SK-N-DZ (cell line): ENCODE data around the gene PAFAH1B1.
"Not testable (repeated sequence)": the region's sequence is repeated elsewhere in the genome, so short reads cannot be mapped to it uniquely, and the experiment has no call there.

Source experiments
- DNase-seq: peaks from one replicate; pipeline ENCODE4 v3.0.0-alpha.2; 2015; ENCODE audit warnings: low spot score

Gene PAFAH1B1

DNA sequence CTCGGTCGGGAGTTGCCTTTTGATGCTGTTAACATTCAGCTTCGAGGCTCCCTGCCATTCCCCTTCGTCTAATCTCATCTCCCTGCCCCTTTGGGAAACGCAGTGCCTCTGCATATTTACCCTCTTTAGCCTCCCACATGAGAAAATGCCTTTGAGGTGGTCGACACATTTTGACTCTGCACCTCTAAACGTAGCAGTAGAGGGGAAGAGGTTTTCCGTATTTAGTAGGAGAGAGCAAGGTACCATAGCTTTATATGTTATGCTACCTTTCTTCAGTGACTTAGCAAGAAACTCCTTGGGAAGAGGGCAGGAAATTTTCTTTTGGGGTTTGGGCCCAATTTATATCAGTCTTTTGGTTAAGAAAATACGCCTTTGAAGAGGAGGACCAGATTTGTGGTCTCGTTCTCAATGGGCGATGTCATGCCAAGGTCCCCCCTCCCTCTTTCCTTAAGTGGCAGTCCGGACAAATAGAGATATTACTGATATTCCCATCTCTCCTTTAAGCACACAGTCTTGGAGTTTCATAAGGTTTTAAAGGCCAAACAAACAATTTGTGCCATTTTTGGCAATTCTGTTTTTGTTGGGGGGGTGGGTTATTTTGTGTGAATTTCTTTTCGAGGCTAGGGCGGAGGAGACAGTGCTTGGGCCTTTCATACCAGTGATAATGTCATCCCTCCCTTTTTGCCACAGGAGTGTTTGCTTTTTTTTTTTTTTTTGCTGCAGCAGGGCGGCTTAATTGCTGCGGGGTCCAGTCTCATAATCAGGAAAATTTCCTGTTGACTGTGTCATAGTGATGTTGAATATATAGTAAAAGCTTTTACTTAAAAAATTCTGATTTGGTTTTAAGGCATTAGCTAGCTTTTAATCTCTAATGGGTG, 1.5 kb downstream of the PAFAH1B1 start:
- peak; percentile 33 for DNase-seq

DNA sequence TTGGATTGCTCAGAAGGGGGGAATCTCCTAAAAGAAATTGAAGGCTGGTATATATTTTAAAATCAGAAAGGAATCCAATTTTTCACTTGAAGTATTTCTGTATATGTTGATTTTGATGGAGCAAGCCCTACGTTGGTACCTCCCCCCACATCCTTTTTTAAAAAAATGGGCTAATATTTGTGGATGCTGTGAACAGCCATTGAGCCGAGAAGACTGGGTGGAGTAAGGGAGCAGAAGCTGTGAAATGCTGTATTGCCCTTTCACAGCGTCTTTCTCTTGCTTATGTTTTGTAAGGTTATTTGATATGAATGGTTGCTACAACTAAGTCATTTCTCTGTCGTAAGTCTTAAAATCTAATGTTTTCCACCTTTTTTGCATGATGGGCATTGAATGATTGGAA, 2.3 kb downstream of the PAFAH1B1 start:
- no peak for DNase-seq

DNA sequence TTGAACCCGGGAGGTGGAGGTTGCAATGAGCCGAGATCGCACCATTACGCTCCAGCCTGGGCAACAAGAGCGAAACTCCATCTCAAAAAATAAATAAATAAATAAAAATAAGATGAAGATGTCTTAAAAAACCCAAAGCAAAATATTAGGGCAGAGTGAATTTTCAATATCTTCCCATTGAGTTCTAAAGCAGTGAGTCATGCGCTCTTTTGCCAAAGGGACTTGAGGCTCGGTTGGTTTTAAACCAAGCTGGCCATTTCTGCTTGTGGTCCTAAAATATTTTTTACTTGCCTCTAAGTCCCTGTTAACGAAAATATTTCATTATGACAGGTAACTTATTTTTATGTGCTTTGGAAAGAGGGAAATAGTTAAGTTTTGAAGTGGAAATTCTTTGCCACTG, 4.7 kb downstream of the PAFAH1B1 start:
- DNase-seq: no peak

DNA sequence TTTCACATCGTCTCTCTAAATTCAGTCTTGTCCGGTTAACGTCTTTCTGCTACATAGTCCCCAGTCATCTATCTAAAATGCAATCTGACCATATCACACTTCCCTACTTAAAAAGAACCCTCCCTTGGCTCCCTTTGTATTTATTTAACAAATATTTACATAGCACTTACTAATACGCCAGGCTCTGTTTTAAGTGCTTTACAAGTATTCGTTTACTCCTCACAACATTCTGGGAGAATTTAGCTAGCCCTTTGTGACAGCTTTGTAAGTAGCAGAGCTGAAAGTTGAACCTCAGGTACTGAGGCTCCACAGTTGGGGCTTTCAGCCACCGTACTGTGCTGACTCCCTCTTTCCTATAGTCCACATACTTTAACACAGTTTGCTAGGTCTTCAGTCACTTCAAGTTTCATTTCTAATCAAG, 9.2 kb downstream of the PAFAH1B1 start:
- no peak for DNase-seq

DNA sequence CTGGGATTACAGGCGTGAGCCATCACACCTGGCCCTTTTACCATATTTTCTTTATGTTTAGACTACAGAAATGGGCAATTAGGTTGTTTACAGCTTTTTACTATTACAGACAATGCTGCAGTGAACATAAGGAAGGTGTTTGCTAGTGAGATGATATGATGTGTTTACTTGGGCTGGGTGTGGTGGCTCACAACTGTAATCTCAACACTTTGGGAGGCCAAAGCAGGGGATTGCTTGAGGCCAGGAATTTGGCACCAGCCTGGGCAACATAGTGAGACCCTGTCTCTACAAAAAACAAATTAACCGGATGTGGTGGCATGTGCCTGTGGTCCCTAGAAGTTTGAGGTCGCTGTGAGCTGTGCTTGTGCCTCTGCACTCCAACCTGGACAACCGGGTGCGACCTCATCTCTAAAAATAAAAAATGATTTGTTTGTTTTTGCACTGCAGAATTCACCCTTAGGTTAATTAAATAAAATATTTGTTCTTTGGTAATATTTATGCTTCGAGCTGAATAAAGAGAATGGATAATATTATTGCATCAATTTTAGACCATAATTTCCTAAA, 15.0 kb downstream of the PAFAH1B1 start:
- DNase-seq: no peak

DNA sequence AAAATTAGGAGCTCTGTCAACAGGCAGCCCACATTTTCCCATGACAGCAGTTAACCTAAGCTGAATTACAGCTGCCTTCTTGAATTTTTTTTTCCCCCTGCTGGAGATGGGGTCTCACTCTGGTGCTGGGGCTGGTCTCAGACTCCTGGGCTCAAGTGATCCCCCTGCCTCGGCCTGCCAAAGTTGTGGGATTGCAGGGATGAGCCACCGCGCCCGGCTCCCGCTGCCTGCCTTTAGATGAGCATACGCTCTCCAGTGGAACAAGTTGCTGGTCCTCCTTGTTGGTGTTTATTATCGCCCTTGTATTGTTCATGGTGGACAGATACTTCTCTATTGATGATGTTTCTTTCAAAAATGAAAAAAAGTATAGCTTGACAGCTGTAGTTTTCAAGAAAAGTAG, 15.6 kb downstream of the PAFAH1B1 start:
- no peak for DNase-seq

DNA sequence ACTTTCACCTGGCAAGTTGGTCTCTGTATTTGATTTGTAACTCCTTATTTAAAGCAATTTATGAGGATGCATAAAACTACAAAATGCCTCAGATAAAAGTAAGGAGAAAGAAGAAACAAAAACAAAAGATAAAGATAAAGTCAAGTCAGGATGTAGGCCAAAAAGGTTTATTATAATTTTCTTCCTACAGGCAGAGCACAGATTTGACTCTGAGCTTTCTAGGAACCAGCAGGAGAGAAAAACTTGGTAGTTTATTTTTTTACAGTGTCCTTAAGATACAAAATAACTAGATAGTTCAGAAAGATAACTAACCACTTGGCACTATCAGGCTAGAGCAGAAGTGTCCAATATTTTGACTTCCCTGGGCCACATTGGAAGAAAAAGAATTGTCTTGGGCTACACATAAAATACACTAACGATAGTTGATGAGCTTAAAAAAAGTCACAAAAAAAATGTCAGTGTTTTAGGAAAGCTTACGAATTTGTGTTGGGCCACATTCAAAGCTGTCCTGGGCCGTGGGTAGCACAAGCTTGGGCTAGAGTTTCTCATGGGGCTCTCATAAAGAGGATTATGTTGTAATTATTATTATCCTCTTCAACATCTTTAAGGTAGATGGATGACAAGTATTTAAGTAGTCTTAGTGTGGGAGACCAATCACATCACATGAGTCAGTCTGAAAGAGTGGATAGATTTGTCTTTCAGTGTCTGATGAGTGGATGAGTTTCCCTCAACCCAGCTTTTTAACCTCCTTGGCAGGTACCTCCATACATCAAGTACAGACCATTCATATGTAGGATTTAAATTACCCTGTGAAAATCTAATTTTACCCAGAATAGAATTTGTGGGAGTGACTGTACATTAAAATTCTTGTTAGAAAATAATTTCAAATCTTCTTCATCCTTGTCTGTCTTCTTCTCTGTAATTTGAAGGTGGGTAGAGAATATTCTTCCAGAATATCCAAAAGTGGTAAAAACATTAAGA, 17.0 kb downstream of the PAFAH1B1 start:
- DNase-seq: no peak

DNA sequence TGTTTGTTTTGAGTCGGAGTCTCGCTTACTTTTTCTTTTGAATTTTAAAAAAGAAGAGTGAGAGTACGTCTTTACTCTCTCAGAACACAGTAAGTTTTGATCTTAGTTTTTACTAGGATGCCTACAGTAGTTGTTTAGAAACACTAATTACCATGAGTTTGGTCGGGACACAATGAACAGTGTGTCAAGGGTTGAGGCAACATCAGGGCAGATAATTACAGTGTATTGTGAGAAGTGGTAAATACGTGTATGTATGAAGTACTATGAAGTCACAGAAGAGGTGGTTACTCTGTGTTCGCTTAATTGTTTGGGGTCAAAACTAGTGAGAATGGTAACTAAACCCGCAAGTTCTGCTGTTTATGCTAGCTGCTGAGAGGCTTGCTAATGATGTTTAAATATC, 18.2 kb downstream of the PAFAH1B1 start:
- no peak for DNase-seq

DNA sequence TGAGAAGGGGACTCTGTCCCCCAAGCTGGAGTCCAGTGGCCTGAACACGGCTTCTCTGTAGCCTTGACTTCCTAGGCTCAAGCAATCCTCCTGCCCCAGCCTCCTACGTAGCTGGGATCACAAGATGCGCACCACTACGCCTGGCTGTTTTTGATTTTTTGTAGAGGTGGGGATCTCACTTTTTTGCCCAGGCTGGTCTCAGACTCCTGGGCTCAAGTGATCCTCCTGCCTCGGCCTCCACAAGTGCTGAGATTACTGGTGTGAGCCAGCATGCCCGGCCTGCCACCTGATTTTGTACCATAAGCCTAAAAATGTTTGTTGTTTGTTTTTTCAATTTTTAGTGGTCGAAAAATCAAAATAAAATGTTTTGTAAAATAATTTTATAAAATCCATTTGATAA, 19.2 kb downstream of the PAFAH1B1 start:
- no peak for DNase-seq

DNA sequence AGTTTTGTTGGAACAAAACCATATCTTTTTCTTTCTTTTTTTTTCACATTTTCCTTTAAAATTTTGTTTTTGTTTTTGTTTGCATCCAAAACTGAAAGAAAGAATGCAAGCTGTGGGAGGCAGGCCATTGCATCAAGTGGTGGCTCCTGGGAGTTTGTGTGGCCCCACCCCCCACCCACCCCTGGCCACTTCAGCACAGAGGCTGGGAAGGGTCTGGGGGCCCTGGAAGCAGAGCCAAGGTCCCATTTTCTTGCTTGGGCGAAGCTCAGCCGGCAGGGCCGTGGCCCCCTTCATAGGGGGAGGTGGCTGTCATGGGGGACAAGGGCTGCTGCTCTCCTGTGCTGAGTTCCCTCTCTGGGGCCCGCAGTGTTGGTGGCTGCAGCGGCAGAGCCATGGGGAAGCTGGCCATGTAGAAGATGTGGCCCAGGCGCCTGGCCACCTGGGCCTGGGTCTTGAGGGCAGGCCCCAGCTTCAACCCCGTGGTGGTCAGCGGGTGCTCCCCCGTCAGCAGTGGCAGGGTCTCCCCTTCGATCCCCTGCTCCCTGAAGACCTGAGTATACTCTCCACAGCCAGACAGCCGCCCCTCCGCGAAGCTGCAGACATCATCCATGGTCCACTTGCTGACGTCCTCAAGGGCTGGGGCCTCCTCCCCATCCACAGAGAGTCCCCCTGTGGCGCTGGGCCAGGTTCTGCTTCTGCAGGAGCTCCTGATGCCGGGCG, 19.8 kb downstream of the PAFAH1B1 start:
- no peak for DNase-seq

DNA sequence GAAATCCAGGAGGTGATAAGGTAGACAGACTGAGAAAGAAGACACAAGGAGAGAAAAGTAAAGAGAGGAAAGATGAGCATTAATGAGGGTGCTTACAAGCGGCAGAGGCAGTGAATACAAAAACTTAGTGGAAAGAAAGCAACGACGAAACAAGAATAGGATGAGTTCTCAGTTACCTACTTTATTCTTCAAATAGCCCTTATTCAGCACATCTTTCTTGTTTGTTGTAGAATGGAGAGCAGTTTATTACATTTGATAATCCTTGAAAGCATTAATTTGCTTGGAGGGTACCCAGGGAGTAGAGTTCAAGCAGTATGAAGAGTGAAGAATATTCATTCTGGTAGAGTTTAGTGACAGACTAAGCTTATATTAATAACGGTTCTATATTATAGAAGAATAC, 22.4 kb downstream of the PAFAH1B1 start:
- DNase-seq: no peak

DNA sequence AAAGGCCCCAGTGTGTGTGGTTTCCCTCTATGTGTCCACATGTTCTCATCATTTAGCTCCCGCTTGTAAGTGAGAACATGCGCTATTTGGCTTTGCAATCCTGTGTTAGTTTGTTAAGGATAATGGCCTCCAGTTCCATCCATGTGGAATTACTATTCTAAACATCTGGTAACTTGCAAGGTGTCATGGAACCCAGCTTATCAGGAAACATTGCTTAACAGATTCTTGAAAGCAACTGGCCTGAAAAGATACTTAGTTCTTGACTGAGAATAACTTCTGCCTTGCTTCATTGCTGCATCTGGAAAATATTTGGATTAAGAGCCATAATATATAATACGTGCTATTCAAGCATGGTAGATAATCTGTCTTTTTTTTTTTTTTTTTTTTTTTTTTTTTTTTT, 27.8 kb downstream of the PAFAH1B1 start:
- no peak for DNase-seq

DNA sequence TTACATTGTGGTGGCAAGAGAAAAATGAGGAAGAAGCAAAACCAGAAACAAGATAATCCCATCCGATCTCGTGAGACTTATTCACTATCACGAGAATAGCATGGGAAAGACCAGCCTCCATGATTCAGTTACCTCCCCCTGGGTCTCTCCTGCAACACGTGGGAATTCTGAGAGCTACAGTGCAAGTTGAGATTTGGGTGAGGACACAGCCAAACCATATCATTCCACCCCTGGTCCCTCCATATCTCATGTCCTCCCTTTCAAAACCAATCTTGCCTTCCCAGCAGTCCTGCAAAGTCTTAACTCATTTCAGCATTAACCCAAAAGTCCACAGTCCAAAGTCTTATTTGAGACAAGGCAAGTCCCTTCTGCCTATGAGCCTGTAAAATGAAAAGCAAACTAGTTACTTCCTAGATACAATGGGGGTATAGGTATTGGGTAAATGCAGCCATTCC, 28.5 kb downstream of the PAFAH1B1 start:
- DNase-seq: not testable (repeated sequence)

DNA sequence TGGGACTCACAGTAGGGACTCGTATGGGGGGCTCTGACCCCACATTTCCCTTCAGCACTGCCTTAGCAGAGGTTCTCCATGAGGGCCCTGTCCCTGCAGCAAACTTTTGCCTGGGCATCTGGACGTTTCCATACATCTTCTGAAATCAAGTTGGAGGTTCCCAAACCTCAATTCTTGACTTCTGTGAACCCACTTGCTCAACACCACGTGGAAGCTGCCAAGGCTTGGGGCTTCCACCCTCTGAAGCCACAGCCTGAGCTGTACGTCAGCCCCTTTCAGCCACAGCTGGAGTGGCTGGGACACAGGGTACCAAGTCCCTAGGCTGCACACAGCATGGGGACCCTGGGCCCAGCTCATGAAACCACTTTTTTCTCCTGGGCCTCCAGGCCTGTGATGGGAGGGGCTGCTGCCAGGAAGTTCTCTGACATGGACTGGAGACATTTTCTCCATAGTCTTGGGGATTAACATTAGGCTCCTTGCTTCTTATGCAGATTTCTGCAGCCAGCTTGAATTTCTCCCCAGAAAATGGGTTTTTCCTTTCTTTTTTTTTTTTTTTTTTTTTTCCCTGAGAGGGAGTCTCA, 29.4 kb downstream of the PAFAH1B1 start:
- DNase-seq: not testable (repeated sequence)

DNA sequence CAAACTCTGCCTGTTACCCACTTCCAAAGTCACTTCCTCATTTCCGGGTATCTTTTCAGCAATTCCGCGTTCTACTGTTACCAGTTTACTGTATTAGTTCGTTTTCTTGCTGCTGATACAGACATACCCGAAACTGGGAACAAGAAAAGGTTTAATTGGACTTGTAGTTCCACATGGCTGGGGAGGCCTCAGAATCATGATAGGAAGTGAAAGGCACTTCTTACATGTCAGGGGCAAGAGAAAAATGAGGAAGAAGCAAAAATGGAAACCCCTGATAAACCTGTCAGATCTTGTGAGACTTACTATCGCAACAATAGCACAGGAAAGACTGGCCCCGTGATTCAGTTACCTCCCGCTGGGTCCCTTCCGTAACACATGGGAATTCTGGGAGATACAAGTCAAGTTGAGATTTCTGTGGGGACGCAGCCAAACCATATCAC, 30.9 kb downstream of the PAFAH1B1 start:
- DNase-seq: no peak

DNA sequence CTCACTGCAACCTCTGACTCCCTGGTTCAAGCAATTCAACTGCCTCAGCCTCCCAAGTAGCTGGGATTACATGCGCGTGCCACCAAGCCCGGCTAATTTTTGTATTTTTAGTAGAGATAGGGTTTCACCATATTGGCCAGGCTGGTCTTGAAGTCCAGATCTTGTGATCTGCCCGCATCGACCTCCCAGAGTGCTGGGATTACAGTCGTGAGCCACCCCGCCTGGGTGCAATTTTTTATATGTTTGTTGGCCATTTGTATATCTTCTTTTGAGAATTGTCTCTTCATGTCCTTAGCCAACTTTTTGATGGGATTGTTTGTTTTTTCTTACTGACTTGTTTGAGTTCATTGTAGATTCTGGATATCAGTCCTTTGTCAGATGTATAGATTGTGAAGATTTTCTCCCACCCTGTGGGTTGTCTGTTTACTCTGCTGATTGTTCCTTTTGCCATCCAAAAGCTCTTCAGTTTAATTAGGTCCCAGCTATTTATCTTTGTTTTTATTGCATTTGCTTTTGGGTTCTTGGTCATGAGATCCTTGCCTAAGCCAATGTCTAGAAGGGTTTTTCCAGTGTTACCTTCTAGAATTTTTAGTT, 33.3 kb downstream of the PAFAH1B1 start:
- DNase-seq: not testable (repeated sequence)

DNA sequence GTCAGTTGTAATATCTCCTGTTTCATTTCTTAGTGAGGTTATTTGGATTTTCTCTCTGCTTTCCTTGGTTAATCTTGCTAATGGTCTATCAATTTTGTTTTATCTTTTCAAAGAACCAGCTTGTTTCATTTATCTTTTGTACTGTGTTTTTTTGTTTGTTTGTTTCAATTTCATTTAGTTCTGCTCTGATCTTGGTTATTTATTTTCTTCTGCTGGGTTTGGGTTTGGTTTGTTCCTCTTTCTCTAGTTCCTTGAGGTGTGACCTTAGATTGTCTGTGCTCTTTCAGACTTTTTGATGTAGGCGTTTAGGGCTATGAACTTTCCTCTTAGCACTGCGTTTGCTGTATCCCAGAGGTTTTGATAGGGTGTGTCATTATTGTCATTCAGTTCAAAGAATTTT, 35.5 kb downstream of the PAFAH1B1 start:
- not testable (repeated sequence) for DNase-seq

DNA sequence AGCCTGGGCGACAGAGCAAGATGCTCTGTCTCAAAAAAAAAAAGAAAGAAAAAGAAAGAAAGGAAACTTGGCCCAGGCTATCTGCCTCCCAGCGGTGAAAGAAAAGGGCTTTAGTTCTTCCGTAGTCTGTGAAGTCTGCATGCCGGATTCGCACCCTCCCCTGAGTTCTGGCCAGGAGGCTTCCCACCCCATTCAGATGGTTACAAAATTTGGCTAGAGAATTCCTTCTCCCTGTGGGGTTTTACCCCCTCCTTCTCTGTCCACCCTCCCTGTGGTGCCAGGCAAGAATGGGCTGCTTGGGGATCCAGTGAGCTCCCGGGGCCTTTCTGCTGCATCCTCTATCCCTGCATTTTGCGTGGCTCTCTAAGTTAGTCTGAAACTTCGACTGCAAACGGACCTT, 37.8 kb downstream of the PAFAH1B1 start:
- no peak for DNase-seq

DNA sequence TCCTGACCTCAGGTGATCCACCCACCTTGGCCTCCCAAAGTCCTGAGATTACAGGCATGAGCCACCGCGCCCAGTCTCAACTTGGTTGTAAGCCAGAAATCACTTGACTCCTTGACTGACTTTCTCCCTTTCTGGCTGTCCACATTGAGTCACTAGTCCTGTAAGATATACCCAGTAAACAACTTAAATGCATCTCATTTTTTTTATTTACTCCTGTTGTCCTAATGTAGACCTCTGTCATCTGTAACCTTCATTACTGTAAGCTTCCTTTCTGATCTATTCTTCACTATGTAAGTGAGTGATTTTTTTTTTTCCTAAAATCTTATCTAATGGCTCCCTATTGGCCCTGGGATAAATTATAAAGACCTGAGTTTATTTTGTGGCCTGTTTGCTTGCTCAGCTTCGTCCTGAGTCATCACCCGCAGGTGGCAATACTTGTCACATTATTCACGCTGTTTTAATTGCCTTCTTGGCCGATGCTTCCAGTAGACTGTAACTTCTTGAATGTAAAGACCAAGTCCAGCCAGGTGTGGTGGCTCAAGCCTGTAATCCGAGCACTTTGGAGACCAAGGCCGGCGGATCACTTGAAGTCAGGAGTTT, 41.0 kb downstream of the PAFAH1B1 start:
- no peak for DNase-seq

DNA sequence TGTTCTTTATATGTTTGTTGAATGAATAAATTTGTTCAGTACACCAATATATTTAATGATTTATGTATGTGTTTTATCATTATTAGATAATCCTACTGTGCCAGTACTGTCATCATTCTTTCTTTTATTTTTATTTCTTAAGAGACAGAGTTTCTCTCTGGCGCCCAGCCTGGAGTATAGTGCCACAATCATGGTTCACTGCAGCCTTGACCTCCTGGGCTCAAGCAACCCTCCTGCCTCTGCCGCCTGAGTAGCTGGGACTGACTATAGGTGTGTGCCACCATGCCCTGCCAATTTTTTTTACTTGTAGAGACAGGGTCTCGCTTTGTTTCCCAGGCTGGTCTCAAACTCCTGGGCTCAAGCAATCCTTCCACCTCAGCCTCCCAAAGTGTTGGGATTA, 41.8 kb downstream of the PAFAH1B1 start:
- DNase-seq: no peak
